HEK293T (cell line): ENCODE measurements around the gene HOXA7.

Experiments
- ARNT ChIP-seq: fragments of 450-650 bp; IDR thresholded peaks from 2 replicates; pipeline ENCODE4 v1.6.1; 2017; ENCODE audit warnings: mild to moderate bottlenecking
- CTBP1 ChIP-seq: fragments of 450-650 bp; IDR thresholded peaks from 2 replicates; pipeline ENCODE4 v1.6.1; 2016; ENCODE audit warnings: borderline replicate concordance
- ELF4 ChIP-seq: fragments of 450-650 bp; IDR thresholded peaks from 2 replicates; pipeline ENCODE4 v1.6.1; 2017; ENCODE audit warnings: antibody characterized with exemption
- FOXK2 ChIP-seq: fragments of 450-650 bp; IDR thresholded peaks from 2 replicates; pipeline ENCODE4 v1.6.1; 2016; ENCODE audit warnings: mild to moderate bottlenecking
- FOXM1 ChIP-seq: fragments of 450-650 bp; IDR thresholded peaks from 2 replicates; pipeline ENCODE4 v1.6.1; 2017; ENCODE audit warnings: mild to moderate bottlenecking, borderline replicate concordance
- L3MBTL2 ChIP-seq: fragments of 450-650 bp; conservative IDR thresholded peaks from 2 replicates; pipeline ENCODE4 v1.6.1; 2016; ENCODE audit warnings: mild to moderate bottlenecking
- LEF1 ChIP-seq: fragments of 450-650 bp; IDR thresholded peaks from 2 replicates; pipeline ENCODE4 v1.6.1; 2017; ENCODE audit warnings: mild to moderate bottlenecking, borderline replicate concordance
- NFRKB ChIP-seq: fragments of 450-650 bp; IDR thresholded peaks from 2 replicates; pipeline ENCODE4 v1.6.1; 2016; ENCODE audit warnings: mild to moderate bottlenecking, moderate library complexity
- SP1 ChIP-seq: fragments of 450-650 bp; IDR thresholded peaks from 2 replicates; pipeline ENCODE4 v1.6.1; 2017
- SUZ12 ChIP-seq: fragments of 450-650 bp; IDR thresholded peaks from 2 replicates; pipeline ENCODE4 v1.6.1; 2016; ENCODE audit warnings: mild to moderate bottlenecking
- TARDBP ChIP-seq: fragments of 450-650 bp; IDR thresholded peaks from 2 replicates; pipeline ENCODE4 v1.6.1; 2016
- ZNF384 ChIP-seq: fragments of 450-650 bp; IDR thresholded peaks from 2 replicates; pipeline ENCODE4 v1.6.1; 2016
- TF ChIP-seq, protein P1 (sequence below): fragments of 450-650 bp; IDR thresholded peaks from 2 replicates; pipeline ENCODE4 v1.6.1; 2016

DNA sequence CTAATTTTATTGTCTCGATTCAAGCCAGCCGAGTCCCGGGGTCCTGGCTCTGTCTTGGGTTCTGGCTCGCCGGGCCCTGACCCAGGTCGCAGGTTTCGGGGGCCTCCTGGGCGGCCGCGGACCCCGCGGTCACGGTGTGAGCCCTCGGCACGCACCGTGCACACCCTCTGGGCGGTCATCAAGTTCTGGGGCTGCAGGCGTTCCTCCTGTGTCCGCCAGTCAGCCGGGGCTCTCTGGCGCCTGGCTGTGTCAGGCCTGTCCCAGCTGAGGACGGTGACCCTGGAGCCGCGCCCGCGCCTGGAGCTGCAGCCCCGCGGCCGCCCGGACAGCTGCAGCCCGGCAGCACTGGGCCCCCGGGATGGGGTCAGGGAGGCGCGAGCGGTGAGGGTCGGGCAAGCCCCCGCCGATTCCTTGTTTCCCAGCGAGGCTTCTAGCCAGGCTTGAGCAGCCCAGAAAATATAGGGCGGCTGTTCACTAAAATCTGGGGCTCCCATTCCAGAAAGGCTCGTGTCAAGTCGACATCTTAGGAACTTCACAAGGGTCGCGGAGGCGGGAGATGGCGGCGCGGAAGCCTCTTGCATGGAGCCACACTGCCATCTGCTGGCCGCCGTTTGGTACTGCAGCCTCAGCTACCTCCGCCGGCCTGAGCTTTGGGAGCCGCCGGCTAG, 4.2 kb upstream of the HOXA7 start:
- TF ChIP-seq, protein P1, sequence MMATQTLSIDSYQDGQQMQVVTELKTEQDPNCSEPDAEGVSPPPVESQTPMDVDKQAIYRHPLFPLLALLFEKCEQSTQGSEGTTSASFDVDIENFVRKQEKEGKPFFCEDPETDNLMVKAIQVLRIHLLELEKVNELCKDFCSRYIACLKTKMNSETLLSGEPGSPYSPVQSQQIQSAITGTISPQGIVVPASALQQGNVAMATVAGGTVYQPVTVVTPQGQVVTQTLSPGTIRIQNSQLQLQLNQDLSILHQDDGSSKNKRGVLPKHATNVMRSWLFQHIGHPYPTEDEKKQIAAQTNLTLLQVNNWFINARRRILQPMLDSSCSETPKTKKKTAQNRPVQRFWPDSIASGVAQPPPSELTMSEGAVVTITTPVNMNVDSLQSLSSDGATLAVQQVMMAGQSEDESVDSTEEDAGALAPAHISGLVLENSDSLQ: no peak
- TF ChIP-seq LEF1: no peak
- TF ChIP-seq L3MBTL2: no peak
- no peak for TF ChIP-seq FOXK2
- no peak for TF ChIP-seq ELF4
- TF ChIP-seq FOXM1: no peak
- TF ChIP-seq ZNF384: no peak
- no peak for TF ChIP-seq TARDBP
- TF ChIP-seq SP1: no peak
- TF ChIP-seq ARNT: no peak; the same call in 1 of the 2 replicates
- no peak for TF ChIP-seq CTBP1
- no peak for TF ChIP-seq SUZ12
- TF ChIP-seq NFRKB: no peak
